AG04450 (cell line): ENCODE measurements around the gene RABGAP1. TPM values are rescaled to one million over a fixed set of nuclear protein-coding genes. Genes with fewer than 3 reads are reported as not detected.

Experiments
- CTCF ChIA-PET: fragments of 300-600, 350-600 bp; formaldehyde crosslinking; extraction: SDS; loops from one replicate; lab custom pipeline; 2022; ENCODE audit warnings: antibody characterized with exemption, inconsistent platforms; lab: Charles Lee
- POLR2A ChIA-PET: fragments of 350-600 bp; formaldehyde crosslinking; extraction: SDS; loops from one replicate; lab custom pipeline; 2021; ENCODE audit warnings: antibody characterized with exemption, inconsistent platforms; lab: Yijun Ruan, JAX
- DNase-seq: peaks from one replicate; pipeline ENCODE4 v3.0.0-alpha.2; 2011; ENCODE audit warnings: low read depth, low spot score
- H3K27ac ChIP-seq: one replicate; pipeline ENCODE4 v1.5.1; 2012; ENCODE audit warnings: low read depth, low read length, control low read depth
- H3K27me3 ChIP-seq: one replicate; pipeline ENCODE4 v1.6.0; 2012; ENCODE audit warnings: low read length; ENCODE audit not compliant: control insufficient read depth, insufficient read depth
- H3K4me3 ChIP-seq: 2 replicates; pipeline ENCODE4 v1.5.1; 2011; ENCODE audit warnings: mild to moderate bottlenecking, low read depth, low read length, control low read depth
- H3K9me3 ChIP-seq: 2 replicates; pipeline ENCODE4 v1.5.1; 2012; ENCODE audit warnings: low read length; ENCODE audit not compliant: control insufficient read depth, insufficient read depth
- CTCF ChIP-seq: IDR thresholded peaks from 2 replicates; pipeline ENCODE4 v1.5.1; 2011; ENCODE audit warnings: low read depth, low read length, control low read depth, inconsistent platforms
- polyA plus RNA-seq: library from polyadenylated mRNA; depleted of rRNA; stranded (reverse); fragments of >200 nt; gene quantifications from 2 replicates; pipeline ENCODE4 v1.2.3, GENCODE V29; 2011

RABGAP1 gene
- polyA plus RNA-seq, 1 experiment, result 69.4 TPM

- POLR2A ChIA-PET, result interaction anchor here (0.6 kb wide), 1 partner anchor 241 kb away, joined by 3 read pairs; no protein-coding TSS in a partner anchor
- H3K9me3 ChIP-seq, result no peaks in the 10 kb centered on the region; the same call in 1 of the 2 replicates
- no peak overlapping the region for H3K4me3 ChIP-seq
- CTCF ChIA-PET, result no interaction called here
- DNase-seq, result no peak
- no peak for TF ChIP-seq CTCF
- no peaks in the 10 kb centered on the region for H3K27me3 ChIP-seq
- no peak overlapping the region for H3K27ac ChIP-seq
Observed at GRCh38 chr9:123109540-123110279, 168.9 kb downstream of the RABGAP1 start.

GRCh38 chr9:123111427-123112014 lies 170.7 kb downstream of the RABGAP1 start:
- no peaks in the 10 kb centered on the region for H3K27me3 ChIP-seq
- DNase-seq, result no peak
- no peak overlapping the region for H3K4me3 ChIP-seq
- no peak for TF ChIP-seq CTCF
- no peaks in the 10 kb centered on the region; the same call in 1 of the 2 replicates for H3K9me3 ChIP-seq
- ChIA-PET CTCF (interaction anchor here (0.8 kb wide), 1 partner anchor 238 kb away, joined by 3 read pairs; no protein-coding TSS in a partner anchor), POLR2A (no interaction called here)
- H3K27ac ChIP-seq, result no peak overlapping the region

GRCh38 chr9:123112015-123112975 lies 171.5 kb downstream of the RABGAP1 start:
- no peak overlapping the region for H3K4me3 ChIP-seq
- H3K27me3 ChIP-seq, result no peaks in the 10 kb centered on the region
- ChIA-PET CTCF (interaction anchor here (0.6 to 0.8 kb wide), 2 partner anchors 238 to 242 kb away, joined by 3 read pairs; no protein-coding TSS in a partner anchor), POLR2A (no interaction called here)
- no peaks in the 10 kb centered on the region; the same call in 1 of the 2 replicates for H3K9me3 ChIP-seq
- no peak overlapping the region for H3K27ac ChIP-seq
- TF ChIP-seq CTCF, result no peak
- no peak for DNase-seq

- CTCF ChIA-PET, result interaction anchor here (0.6 to 0.9 kb wide), 2 partner anchors 236 to 241 kb away, joined by 3 to 4 read pairs; no protein-coding TSS in a partner anchor
Observed at GRCh38 chr9:123113185-123113584, 172.4 kb downstream of the RABGAP1 start.

More at GRCh38 chr9:123113185-123113584, 172.4 kb downstream of the RABGAP1 start:
- no peak for TF ChIP-seq CTCF
- no peak overlapping the region for H3K4me3 ChIP-seq
- H3K27ac ChIP-seq, result no peak overlapping the region
- H3K27me3 ChIP-seq, result no peaks in the 10 kb centered on the region
- POLR2A ChIA-PET, result no interaction called here
- no peak for DNase-seq
- H3K9me3 ChIP-seq, result no peaks in the 10 kb centered on the region; the same call in 1 of the 2 replicates
